ENCODE results near the gene MAGEF1. TPM values are rescaled to one million over a fixed set of nuclear protein-coding genes. Genes with fewer than 3 reads are reported as not detected.
A peak's percentile ranks its signal among the peaks of the same experiment; 100 is the strongest.

MAGEF1 gene
- total and polyA plus RNA-seq, 8 donors, result 10.4 to 34.0 (median 16.7) TPM

- Histone ChIP-seq H3K4me3 (no peak overlapping the region), H3K9me3 (no peaks in the 10 kb centered on the region), H3K27ac (no peak overlapping the region), H3K4me1 (no peaks in the 10 kb centered on the region), H3K27me3 (no peaks in the 10 kb centered on the region), H3K36me3 (no peaks in the 10 kb centered on the region)
- no peak for TF ChIP-seq CTCF (IDR thresholded peaks at IDR 0.05)
- 94 to 95% methylated on average over 8 of the region's 8 CpGs for WGBS, 2 donors
- intact Hi-C loops (cut with DNase I), result no loop called here
- DNase-seq, result peak in 1 of 6 donors; percentile 11
- no peak for ATAC-seq
- FAIRE-seq, result no peak
These were observed 14.0 kb downstream of the MAGEF1 start for GRCh38 chr3:184697845-184698244.

- DNase-seq, result no peak
These were observed 15.2 kb downstream of the MAGEF1 start for GRCh38 chr3:184696697-184697096.

GRCh38 chr3:184694716-184695115 is 17.1 kb downstream of the MAGEF1 start:
- WGBS, 2 donors, result 61 to 78% methylated on average over 3 of the region's 3 CpGs
- no peak overlapping the region for H3K4me3 ChIP-seq
- intact Hi-C loops (cut with DNase I), result no loop called here
- H3K27ac ChIP-seq, result no peak overlapping the region
- FAIRE-seq (no peak), DNase-seq (no peak), ATAC-seq (no peak)
- TF ChIP-seq CTCF (IDR thresholded peaks at IDR 0.05), result no peak
- no peaks in the 10 kb centered on the region for H3K4me1 ChIP-seq
- no peaks in the 10 kb centered on the region for H3K36me3 ChIP-seq
- no peaks in the 10 kb centered on the region for H3K27me3 ChIP-seq
- H3K9me3 ChIP-seq, result no peaks in the 10 kb centered on the region

More at GRCh38 chr3:184696697-184697096, 15.2 kb downstream of the MAGEF1 start:
- H3K4me3 ChIP-seq, result no peak overlapping the region
- WGBS, 2 donors, result 77% methylated on average over 8 of the region's 8 CpGs
- no peak for TF ChIP-seq CTCF (IDR thresholded peaks at IDR 0.05)
- no peak overlapping the region for H3K27ac ChIP-seq
- ATAC-seq (peak in 1 of 4 donors; percentile 34), FAIRE-seq (no peak)
- no peaks in the 10 kb centered on the region for H3K36me3 ChIP-seq
- H3K4me1 ChIP-seq, result no peaks in the 10 kb centered on the region
- intact Hi-C loops (cut with DNase I), result no loop called here
- no peaks in the 10 kb centered on the region for H3K27me3 ChIP-seq
- no peaks in the 10 kb centered on the region for H3K9me3 ChIP-seq

GRCh38 chr3:184694133-184694665 is 17.7 kb downstream of the MAGEF1 start:
- no peaks in the 10 kb centered on the region for H3K9me3 ChIP-seq
- TF ChIP-seq CTCF (IDR thresholded peaks at IDR 0.05), result no peak
- H3K4me1 ChIP-seq, result no peaks in the 10 kb centered on the region
- no peak overlapping the region for H3K4me3 ChIP-seq
- FAIRE-seq (no peak), ATAC-seq (no peak), DNase-seq (no peak)
- intact Hi-C loops (cut with DNase I), result no loop called here
- H3K36me3 ChIP-seq, result no peaks in the 10 kb centered on the region
- H3K27me3 ChIP-seq, result no peaks in the 10 kb centered on the region
- H3K27ac ChIP-seq, result no peak overlapping the region
- WGBS, 2 donors, result 87 to 91% methylated on average over 4 of the region's 4 CpGs

- Histone ChIP-seq H3K9me3 (no peaks in the 10 kb centered on the region), H3K4me1 (no peaks in the 10 kb centered on the region), H3K36me3 (no peaks in the 10 kb centered on the region), H3K27me3 (no peaks in the 10 kb centered on the region), H3K4me3 (no peak overlapping the region), H3K27ac (no peak overlapping the region)
- DNase-seq, result no peak
- no peak for TF ChIP-seq CTCF (IDR thresholded peaks at IDR 0.05)
- intact Hi-C loops (cut with DNase I), result no loop called here
- 83 to 84% methylated on average over 16 of the region's 16 CpGs for WGBS, 2 donors
- ATAC-seq, result no peak
- FAIRE-seq, result no peak
These were observed 18.6 kb downstream of the MAGEF1 start for GRCh38 chr3:184693011-184693975.

Measured in pancreas (tissue), 10 donors.